GM23338 (cell line): ENCODE data around the gene SLC9A9. TPM values are rescaled to one million over a fixed set of nuclear protein-coding genes. Genes with fewer than 3 reads are reported as not detected.

Source experiments
- ATAC-seq: fragments of 200-7000 bp; cut with Tn5 transposase; 3 replicates; pipeline ENCODE4 v1.9.1; 2020
- DNase-seq: peaks from one replicate; pipeline ENCODE4 v3.0.0-alpha.2; 2015; ENCODE audit warnings: low spot score
- H2AFZ ChIP-seq: fragments of 200-600 bp; sonication (generic); 2 replicates; pipeline ENCODE4 v1.8.0; 2016; ENCODE audit warnings: antibody characterized with exemption, mild to moderate bottlenecking, moderate library complexity
- H3F3A ChIP-seq: fragments of 200-600 bp; sonication (generic); replicated peaks from 2 replicates; pipeline ENCODE4 v1.8.0; 2017; ENCODE audit warnings: antibody characterized with exemption, mixed run types, low read depth
- H3K27ac ChIP-seq: fragments of 200-600 bp; sonication (generic); 2 replicates; pipeline ENCODE4 v1.6.1; 2016; ENCODE audit warnings: low read depth
- H3K27me3 ChIP-seq: fragments of 200-600 bp; sonication (generic); 2 replicates; pipeline ENCODE4 v1.8.0; 2016; ENCODE audit warnings: mild to moderate bottlenecking, mixed run types, moderate library complexity; ENCODE audit not compliant: insufficient read depth
- H3K36me3 ChIP-seq: fragments of 200-600 bp; sonication (generic); 2 replicates; pipeline ENCODE4 v1.8.0; 2016; ENCODE audit warnings: mild to moderate bottlenecking; ENCODE audit not compliant: insufficient read depth
- H3K4me1 ChIP-seq: fragments of 200-600 bp; sonication (generic); 2 replicates; pipeline ENCODE4 v1.8.0; 2016; ENCODE audit warnings: mild to moderate bottlenecking, moderate library complexity; ENCODE audit not compliant: insufficient read depth
- H3K4me2 ChIP-seq: fragments of 200-600 bp; sonication (generic); 2 replicates; pipeline ENCODE4 v1.7.1; 2017; ENCODE audit warnings: mixed run types
- H3K4me3 ChIP-seq: fragments of 200-600 bp; sonication (generic); 2 replicates; pipeline ENCODE4 v1.6.1; 2016; ENCODE audit warnings: mixed run types
- H3K79me2 ChIP-seq: fragments of 200-600 bp; sonication (generic); replicated peaks from 2 replicates; pipeline ENCODE4 v1.8.0; 2017; ENCODE audit warnings: mild to moderate bottlenecking; ENCODE audit not compliant: insufficient read depth
- H3K9me2 ChIP-seq: fragments of 200-600 bp; sonication (generic); 2 replicates; pipeline ENCODE4 v1.8.0; 2017; ENCODE audit not compliant: insufficient read depth
- H4K20me1 ChIP-seq: fragments of 200-600 bp; sonication (generic); replicated peaks from 2 replicates; pipeline ENCODE4 v1.8.0; 2017; ENCODE audit warnings: mild to moderate bottlenecking; ENCODE audit not compliant: insufficient read depth
- H3K27ac Mint-ChIP-seq: 2 replicates; pipeline ENCODE4 v1.8.0; 2020; ENCODE audit warnings: inconsistent platforms, mild to moderate bottlenecking, moderate library complexity, mixed read lengths
- H3K27me3 Mint-ChIP-seq: 3 replicates; pipeline ENCODE4 v1.8.0; 2022; ENCODE audit warnings: low read depth, mild to moderate bottlenecking, moderate library complexity, mixed read lengths, inconsistent platforms; ENCODE audit not compliant: insufficient read depth, poor library complexity
- H3K36me3 Mint-ChIP-seq: 3 replicates; pipeline ENCODE4 v1.8.0; 2021; ENCODE audit warnings: low read depth, mild to moderate bottlenecking, inconsistent platforms, moderate library complexity, mixed read lengths
- H3K4me1 Mint-ChIP-seq: 3 replicates; pipeline ENCODE4 v1.8.0; 2020; ENCODE audit warnings: mild to moderate bottlenecking, inconsistent platforms, mixed read lengths
- H3K4me3 Mint-ChIP-seq: 3 replicates; pipeline ENCODE4 v1.8.0; 2021; ENCODE audit warnings: moderate library complexity, mild to moderate bottlenecking, inconsistent platforms, mixed read lengths
- H3K9me3 Mint-ChIP-seq: 3 replicates; pipeline ENCODE4 v1.8.0; 2020; ENCODE audit warnings: moderate library complexity, mild to moderate bottlenecking, inconsistent platforms, mixed read lengths
- CREB1 ChIP-seq: fragments of 250-450 bp; sonication (Bioruptor Pico); IDR thresholded peaks from 2 replicates; pipeline ENCODE4 v1.5.0; 2020; ENCODE audit warnings: low read depth, mild to moderate bottlenecking, moderate library complexity
- CTCF ChIP-seq, 2 experiments: fragments of 200-600 bp in 1 of 2; sonication (generic) in 1 of 2; conservative IDR thresholded peaks; 2 replicates each; pipeline versions ENCODE4 v1.5.1 to v1.6.1; 2016 to 2017; ENCODE audit warnings: antibody characterized with exemption in 2 of 2, low read depth in 2 of 2, mild to moderate bottlenecking in 2 of 2, moderate library complexity in 1 of 2
- ETS1 ChIP-seq: IDR thresholded peaks from 2 replicates; pipeline ENCODE4 v1.6.1; 2016; ENCODE audit warnings: antibody characterized with exemption
- EZH2 ChIP-seq: fragments of 200-600 bp; sonication (generic); IDR thresholded peaks from one replicate; pipeline ENCODE4 v1.8.0; 2017; ENCODE audit warnings: antibody characterized with exemption, mild to moderate bottlenecking, low read depth; ENCODE audit not compliant: unreplicated experiment
- EZH2phosphoT487 ChIP-seq: fragments of 200-600 bp; sonication (generic); IDR thresholded peaks from one replicate; pipeline ENCODE4 v1.8.1; 2018; ENCODE audit warnings: antibody characterized with exemption; ENCODE audit not compliant: unreplicated experiment
- JUNB ChIP-seq: IDR thresholded peaks from one replicate; pipeline ENCODE4 v1.6.1; 2016; ENCODE audit warnings: antibody characterized with exemption; ENCODE audit not compliant: unreplicated experiment
- NANOG ChIP-seq: IDR thresholded peaks from 2 replicates; pipeline ENCODE4 v1.6.1; 2016; ENCODE audit warnings: antibody characterized with exemption, borderline replicate concordance
- POLR2AphosphoS5 ChIP-seq: IDR thresholded peaks from 2 replicates; pipeline ENCODE4 v1.6.1; 2016; ENCODE audit warnings: antibody characterized with exemption, low read depth
- REST ChIP-seq: IDR thresholded peaks from one replicate; pipeline ENCODE4 v1.6.1; 2018; ENCODE audit warnings: antibody characterized with exemption; ENCODE audit not compliant: unreplicated experiment
- STAT1 ChIP-seq: IDR thresholded peaks from one replicate; pipeline ENCODE4 v1.6.1; 2016; ENCODE audit warnings: antibody characterized with exemption; ENCODE audit not compliant: unreplicated experiment
- ZNF114 ChIP-seq: fragments of 250-450 bp; sonication (Bioruptor Pico); IDR thresholded peaks from 2 replicates; pipeline ENCODE4 v1.5.0; 2020; ENCODE audit warnings: mild to moderate bottlenecking, moderate library complexity
- ZNF331 ChIP-seq: fragments of 250-450 bp; sonication (Bioruptor Pico); IDR thresholded peaks from 2 replicates; pipeline ENCODE4 v1.5.0; 2020; ENCODE audit warnings: low read depth, mild to moderate bottlenecking, moderate library complexity
- ZNF462 ChIP-seq: fragments of 250-450 bp; sonication (Bioruptor Pico); IDR thresholded peaks from 2 replicates; pipeline ENCODE4 v1.5.0; 2020; ENCODE audit warnings: mild to moderate bottlenecking, moderate library complexity
- polyA plus RNA-seq: library from polyadenylated mRNA; unstranded; fragments of >200 nt; fragmentation: Nextera tagmentation; extraction: Ambion mirVana; gene quantifications from 2 replicates; pipeline ENCODE4 v1.2.1, GENCODE V29; 2016
- total RNA-seq: library from RNA; depleted of rRNA; stranded (reverse); fragments of >200 nt; shearing (Covaris generic); gene quantifications from 2 replicates; pipeline ENCODE4 v1.2.3, GENCODE V29; 2014

The SLC9A9 gene
- total and polyA plus RNA-seq, 2 experiments from 2014 or later, result 1.3 to 1.6 TPM

GRCh38 chr3:143585720-143586456 is 262.4 kb downstream of the SLC9A9 start:
- TF ChIP-seq POLR2AphosphoS5 (no peak), ZNF331 (CRISPR knock-in tag) (no peak), STAT1 (no peak), JUNB (no peak), REST (no peak), CREB1 (CRISPR knock-in tag) (no peak), ZNF114 (no peak), EZH2 (no peak), CTCF (conservative IDR thresholded peaks at IDR 0.05; ENCODE audit: low read depth in 2 of 2) (no peak), NANOG (no peak), EZH2phosphoT487 (no peak), ETS1 (no peak), ZNF462 (CRISPR knock-in tag) (no peak)
- ATAC-seq, result no peak
- H3K36me3 Mint-ChIP-seq, result no peaks in the 10 kb centered on the region

More at GRCh38 chr3:143585720-143586456, 262.4 kb downstream of the SLC9A9 start:
- Histone ChIP-seq H3K27me3 (no peaks in the 10 kb centered on the region), H4K20me1 (no peaks in the 10 kb centered on the region), H3K4me2 (no peak overlapping the region), H3K36me3 (no peaks in the 10 kb centered on the region), H3K27ac (no peak overlapping the region), H3K4me1 (no peaks in the 10 kb centered on the region), H3F3A (no peaks in the 10 kb centered on the region), H3K4me3 (no peak overlapping the region), H2AFZ (no peak overlapping the region), H3K9me2 (0 out of 2 replicates have a peak, but pooled peaks cover 5% of the 10 kb centered on the region), H3K79me2 (no peaks in the 10 kb centered on the region)
- H3K4me1 Mint-ChIP-seq, result no peaks in the 10 kb centered on the region
- no peaks in the 10 kb centered on the region for H3K27me3 Mint-ChIP-seq
- DNase-seq, result no peak
- H3K9me3 Mint-ChIP-seq, result no peaks in the 10 kb centered on the region
- H3K27ac Mint-ChIP-seq, result no peak overlapping the region
- H3K4me3 Mint-ChIP-seq, result no peak overlapping the region
